Measurements from ENCODE around the gene HOXB7. TPM values are rescaled to one million over a fixed set of nuclear protein-coding genes. Genes with fewer than 3 reads are reported as not detected.

HOXB7 gene
- total RNA-seq: 1 to 10 TPM; 1.3 to 1.6 TPM

- H3K4me1 Mint-ChIP-seq (ENCODE audit: low read depth): peaks cover 44% of the 10 kb centered on the region
- H3K27ac Mint-ChIP-seq: peak within 1 kb of the TSS; percentile 76
- DNase-seq: peak; percentile 78 to 81
- H3K27me3 Mint-ChIP-seq (ENCODE audit: low read depth): peaks cover 91% of the 10 kb centered on the region
- H3K4me3 Mint-ChIP-seq: peak within 1 kb of the TSS; percentile 98 to 99
- peaks cover 0 to 2% of the 10 kb centered on the region in 2 donors for H3K36me3 Mint-ChIP-seq (ENCODE audit: insufficient read depth in 2 of 2)
- H3K9me3 Mint-ChIP-seq: no peaks in the 10 kb centered on the region
- ATAC-seq (replicated peaks in 1 of 2): peak; percentile 39 to 42
Measured at GRCh38 chr17:48610282-48611211, at the start of gene HOXB7. Gene HOXB7 (minus strand): TSS chr17:48611017. CDS start chr17:48610918, 99 bp downstream.

- no peaks in the 10 kb centered on the region for H3K4me1 Mint-ChIP-seq (ENCODE audit: low read depth)
- no peak for ATAC-seq (replicated peaks in 1 of 2)
- no peak overlapping the region for H3K27ac Mint-ChIP-seq
- no peaks in the 10 kb centered on the region for H3K36me3 Mint-ChIP-seq (ENCODE audit: insufficient read depth in 2 of 2)
- DNase-seq: no peak
- H3K9me3 Mint-ChIP-seq: no peaks in the 10 kb centered on the region
- peaks cover 6% of the 10 kb centered on the region for H3K27me3 Mint-ChIP-seq (ENCODE audit: low read depth)
- no peak overlapping the region for H3K4me3 Mint-ChIP-seq
Measured at GRCh38 chr17:48655913-48656312, 45.1 kb upstream of the HOXB7 start.

- no peak overlapping the region for H3K27ac Mint-ChIP-seq
- no peaks in the 10 kb centered on the region for H3K9me3 Mint-ChIP-seq
- H3K4me3 Mint-ChIP-seq: no peak overlapping the region
- DNase-seq (no peak), ATAC-seq (replicated peaks in 1 of 2) (no peak)
- peaks cover 48% of the 10 kb centered on the region for H3K27me3 Mint-ChIP-seq (ENCODE audit: low read depth)
- peaks cover 0 to 4% of the 10 kb centered on the region in 2 donors for H3K36me3 Mint-ChIP-seq (ENCODE audit: insufficient read depth in 2 of 2)
- peaks cover 22% of the 10 kb centered on the region for H3K4me1 Mint-ChIP-seq (ENCODE audit: low read depth)
Measured at GRCh38 chr17:48649741-48650140, 38.9 kb upstream of the HOXB7 start.

DNA sequence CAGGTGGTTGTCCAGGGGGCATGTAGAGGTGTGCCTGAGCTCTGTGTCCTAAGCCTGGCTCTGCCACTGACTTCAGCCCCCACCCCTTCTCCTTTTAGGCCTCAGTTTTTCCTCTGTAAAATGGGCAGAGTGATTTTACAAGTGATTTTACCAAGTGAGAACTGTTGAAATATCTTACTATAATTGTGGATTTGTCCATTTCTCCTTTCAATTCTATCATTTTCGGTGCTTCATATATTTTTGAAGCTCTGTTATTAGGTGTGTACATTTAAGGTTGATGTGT is 37.1 kb upstream of the HOXB7 start:
- no peak overlapping the region for H3K27ac Mint-ChIP-seq
- DNase-seq: no peak
- no peaks in the 10 kb centered on the region for H3K9me3 Mint-ChIP-seq
- H3K4me3 Mint-ChIP-seq: peak overlapping the region; percentile 76 to 79
- ATAC-seq (replicated peaks in 1 of 2): no peak
- H3K27me3 Mint-ChIP-seq (ENCODE audit: low read depth): peaks cover 66% of the 10 kb centered on the region
- peaks cover 0 to 4% of the 10 kb centered on the region in 2 donors for H3K36me3 Mint-ChIP-seq (ENCODE audit: insufficient read depth in 2 of 2)
- peaks cover 22% of the 10 kb centered on the region for H3K4me1 Mint-ChIP-seq (ENCODE audit: low read depth)

DNA sequence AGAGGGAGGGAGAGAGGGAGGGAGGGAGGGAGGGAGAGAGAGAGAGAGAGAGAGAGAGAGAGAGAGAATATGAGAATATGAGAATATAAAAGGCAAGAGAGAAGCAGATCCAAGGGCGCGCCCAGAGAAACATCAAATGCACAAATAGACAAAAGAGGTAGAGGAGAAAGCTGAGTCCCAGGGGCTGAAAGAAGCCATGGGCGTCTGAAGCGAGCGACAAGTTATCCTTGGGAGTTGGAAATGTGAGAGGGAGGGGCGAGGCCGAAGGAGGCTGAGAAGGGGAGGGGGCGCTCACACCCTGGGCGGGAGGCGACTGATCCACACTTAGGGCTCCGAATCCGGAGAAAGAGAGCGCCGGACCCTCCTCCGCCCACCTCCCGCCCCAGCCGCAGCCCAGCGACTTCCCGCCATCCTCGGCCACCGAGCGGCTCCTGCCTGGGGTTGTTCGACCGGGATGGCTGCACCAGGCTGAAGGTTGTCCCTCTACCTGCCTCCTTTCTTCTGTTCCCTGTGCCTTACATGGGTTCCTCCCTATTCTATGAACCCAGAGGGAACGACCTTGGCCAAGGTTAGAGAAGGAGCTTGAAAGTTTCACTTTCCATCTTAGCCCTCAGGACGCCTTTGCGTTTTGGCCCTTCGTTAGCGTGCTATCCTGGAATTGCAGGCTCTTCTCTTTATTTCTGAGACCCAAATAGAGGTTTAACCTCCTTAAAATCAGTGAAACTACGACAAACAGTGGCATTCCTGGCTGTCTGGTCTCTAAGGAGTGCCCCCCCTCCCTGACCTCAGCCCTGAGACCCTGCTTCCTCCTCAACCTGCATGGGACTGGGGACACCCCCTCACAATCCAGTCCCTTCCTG is 36.5 kb upstream of the HOXB7 start:
- peak; percentile 27 to 32 for ATAC-seq (replicated peaks in 1 of 2)

GRCh38 chr17:48646183-48647102 is 35.6 kb upstream of the HOXB7 start:
- Mint-ChIP-seq H3K27me3 (ENCODE audit: low read depth) (peaks cover 75% of the 10 kb centered on the region), H3K9me3 (no peaks in the 10 kb centered on the region), H3K4me3 (peak overlapping the region; percentile 73 to 79), H3K4me1 (ENCODE audit: low read depth) (peaks cover 34% of the 10 kb centered on the region), H3K36me3 (ENCODE audit: insufficient read depth in 2 of 2) (peaks cover 0 to 4% of the 10 kb centered on the region in 2 donors), H3K27ac (no peak overlapping the region)
- ATAC-seq (replicated peaks in 1 of 2): peak; percentile 71 to 75
- peak; percentile 33 to 41 for DNase-seq

More for the DNA sequence above, 36.5 kb upstream of the HOXB7 start:
- peak overlapping the region; percentile 1 for H3K27ac Mint-ChIP-seq
- peaks cover 0 to 4% of the 10 kb centered on the region in 2 donors for H3K36me3 Mint-ChIP-seq (ENCODE audit: insufficient read depth in 2 of 2)
- no peak for DNase-seq
- H3K4me3 Mint-ChIP-seq: peak overlapping the region; percentile 76 to 79
- H3K4me1 Mint-ChIP-seq (ENCODE audit: low read depth): peaks cover 25% of the 10 kb centered on the region
- H3K27me3 Mint-ChIP-seq (ENCODE audit: low read depth): peaks cover 69% of the 10 kb centered on the region
- no peaks in the 10 kb centered on the region for H3K9me3 Mint-ChIP-seq

- H3K4me3 Mint-ChIP-seq: peak overlapping the region; percentile 73 to 79
- no peak for DNase-seq
- no peak for ATAC-seq (replicated peaks in 1 of 2)
- H3K36me3 Mint-ChIP-seq (ENCODE audit: insufficient read depth in 2 of 2): peaks cover 0 to 4% of the 10 kb centered on the region in 2 donors
- H3K27ac Mint-ChIP-seq: no peak overlapping the region
- peaks cover 37% of the 10 kb centered on the region for H3K4me1 Mint-ChIP-seq (ENCODE audit: low read depth)
- peaks cover 82% of the 10 kb centered on the region for H3K27me3 Mint-ChIP-seq (ENCODE audit: low read depth)
- H3K9me3 Mint-ChIP-seq: no peaks in the 10 kb centered on the region
Measured at GRCh38 chr17:48645639-48646182, 34.9 kb upstream of the HOXB7 start.

GRCh38 chr17:48644910-48645557 is 34.2 kb upstream of the HOXB7 start:
- Mint-ChIP-seq H3K9me3 (no peaks in the 10 kb centered on the region), H3K27ac (no peak overlapping the region), H3K36me3 (ENCODE audit: insufficient read depth in 2 of 2) (peaks cover 0 to 4% of the 10 kb centered on the region in 2 donors), H3K27me3 (ENCODE audit: low read depth) (peaks cover 87% of the 10 kb centered on the region), H3K4me3 (no peak overlapping the region), H3K4me1 (ENCODE audit: low read depth) (peaks cover 37% of the 10 kb centered on the region)
- ATAC-seq (replicated peaks in 1 of 2): no peak
- no peak for DNase-seq

GRCh38 chr17:48644159-48644558 is 33.3 kb upstream of the HOXB7 start:
- Mint-ChIP-seq H3K36me3 (ENCODE audit: insufficient read depth in 2 of 2) (peaks cover 0 to 4% of the 10 kb centered on the region in 2 donors), H3K9me3 (no peaks in the 10 kb centered on the region), H3K27me3 (ENCODE audit: low read depth) (peaks cover 91% of the 10 kb centered on the region), H3K4me1 (ENCODE audit: low read depth) (peaks cover 37% of the 10 kb centered on the region), H3K27ac (no peak overlapping the region), H3K4me3 (no peak overlapping the region)
- DNase-seq (no peak), ATAC-seq (replicated peaks in 1 of 2) (no peak)

GRCh38 chr17:48643697-48644012 is 32.8 kb upstream of the HOXB7 start:
- Mint-ChIP-seq H3K4me3 (no peak overlapping the region), H3K4me1 (ENCODE audit: low read depth) (peaks cover 37% of the 10 kb centered on the region)

DNA sequence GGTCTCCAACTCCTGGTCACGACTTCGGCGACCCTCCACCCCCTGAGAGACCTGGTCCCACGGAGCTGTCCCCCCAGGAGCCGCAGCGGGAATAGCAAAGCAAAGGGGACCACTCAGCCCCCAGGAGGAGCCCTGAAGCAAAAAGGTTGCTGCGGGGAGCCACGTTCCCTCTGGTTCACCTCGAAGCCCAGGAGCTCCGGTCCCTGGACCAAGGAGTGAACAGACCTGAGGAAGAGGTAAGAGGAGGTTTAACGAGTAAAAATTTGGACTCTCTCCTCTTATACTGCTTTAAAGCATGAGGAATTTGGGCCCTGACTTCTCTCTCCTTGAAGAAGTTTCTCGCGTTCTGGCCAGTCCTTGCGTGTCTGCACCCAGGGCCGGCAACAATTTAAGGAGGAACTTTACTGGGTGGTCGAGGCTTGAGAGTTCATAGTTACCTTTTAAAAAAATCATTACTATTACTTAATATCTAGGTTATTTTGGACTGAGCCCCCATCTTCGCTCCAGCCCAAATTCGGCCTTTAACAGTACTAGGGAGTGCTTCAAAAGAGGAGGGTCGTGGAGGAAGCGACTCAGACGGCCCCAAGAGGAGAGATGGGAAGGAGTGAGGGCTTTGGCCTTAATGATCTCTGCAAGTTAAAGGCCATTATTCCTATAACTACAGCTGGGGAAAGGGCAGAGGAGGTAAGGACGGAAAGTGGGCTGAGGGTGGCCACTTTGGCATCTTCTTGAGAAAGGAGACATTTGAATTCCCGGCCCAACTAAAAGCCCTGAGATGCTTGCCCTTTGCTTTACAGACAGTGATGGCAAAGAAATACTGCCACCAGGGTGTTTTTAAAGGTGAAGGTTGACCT is 32.3 kb upstream of the HOXB7 start:
- Mint-ChIP-seq H3K27ac (no peak overlapping the region), H3K36me3 (ENCODE audit: insufficient read depth in 2 of 2) (peaks cover 0 to 4% of the 10 kb centered on the region in 2 donors), H3K9me3 (no peaks in the 10 kb centered on the region), H3K27me3 (ENCODE audit: low read depth) (peaks cover 93% of the 10 kb centered on the region), H3K4me1 (ENCODE audit: low read depth) (peaks cover 37% of the 10 kb centered on the region), H3K4me3 (no peak overlapping the region)
- ATAC-seq (replicated peaks in 1 of 2): no peak
- DNase-seq: no peak

More at GRCh38 chr17:48643697-48644012, 32.8 kb upstream of the HOXB7 start:
- Mint-ChIP-seq H3K27me3 (ENCODE audit: low read depth) (peaks cover 93% of the 10 kb centered on the region), H3K9me3 (no peaks in the 10 kb centered on the region), H3K36me3 (ENCODE audit: insufficient read depth in 2 of 2) (peaks cover 0 to 4% of the 10 kb centered on the region in 2 donors), H3K27ac (no peak overlapping the region)
- ATAC-seq (replicated peaks in 1 of 2) (no peak), DNase-seq (no peak)
